Stimulated activated naive CD4-positive, alpha-beta T cell (primary cell): ENCODE results near the gene MAP4K3.
A peak's percentile ranks its signal among the peaks of the same experiment; 100 is the strongest.

Experiments
- DNase-seq, 6 experiments: peaks; one replicate each; lab custom pipeline; 2025; lab: John Stamatoyannopoulos, UW

The MAP4K3 gene

GRCh38 chr2:39436592-39437521 is at the start of gene MAP4K3:
Gene MAP4K3 (minus strand): TSS chr2:39437285. CDS start chr2:39436987, 298 bp downstream.
- DNase-seq = peak; percentile 26 to 72 (median 60)

GRCh38 chr2:39486071-39486470 is 49.0 kb upstream of the MAP4K3 start:
- no peak for DNase-seq

GRCh38 chr2:39484620-39485495 is 47.8 kb upstream of the MAP4K3 start:
- DNase-seq = no peak

GRCh38 chr2:39484206-39484605 is 47.1 kb upstream of the MAP4K3 start:
- DNase-seq = no peak

GRCh38 chr2:39483534-39483933 is 46.4 kb upstream of the MAP4K3 start:
- no peak for DNase-seq

- no peak for DNase-seq
These were observed 44.5 kb upstream of the MAP4K3 start for GRCh38 chr2:39481611-39482010.

GRCh38 chr2:39479696-39480095 is 42.6 kb upstream of the MAP4K3 start:
- DNase-seq = no peak

GRCh38 chr2:39479053-39479670 is 42.1 kb upstream of the MAP4K3 start:
- DNase-seq = no peak

GRCh38 chr2:39476524-39476923 is 39.4 kb upstream of the MAP4K3 start:
- DNase-seq = no peak

- DNase-seq = no peak
These were observed 37.9 kb upstream of the MAP4K3 start for GRCh38 chr2:39475006-39475405.

GRCh38 chr2:39470580-39470979 is 33.5 kb upstream of the MAP4K3 start:
- no peak for DNase-seq

- no peak for DNase-seq
These were observed 32.7 kb upstream of the MAP4K3 start for GRCh38 chr2:39469807-39470206.

GRCh38 chr2:39468579-39469451 is 31.7 kb upstream of the MAP4K3 start:
- DNase-seq = no peak

- DNase-seq = no peak
These were observed 29.2 kb upstream of the MAP4K3 start for GRCh38 chr2:39466311-39466710.

GRCh38 chr2:39464864-39465263 is 27.8 kb upstream of the MAP4K3 start:
- DNase-seq = no peak

- DNase-seq = no peak
These were observed 18.7 kb upstream of the MAP4K3 start for GRCh38 chr2:39455826-39456225.

GRCh38 chr2:39452396-39452795 is 15.3 kb upstream of the MAP4K3 start:
- DNase-seq = no peak

- no peak for DNase-seq
These were observed 14.9 kb upstream of the MAP4K3 start for GRCh38 chr2:39451954-39452353.

- DNase-seq = no peak
These were observed 11.1 kb upstream of the MAP4K3 start for GRCh38 chr2:39448169-39448502.

GRCh38 chr2:39447266-39448168 is 10.4 kb upstream of the MAP4K3 start:
- DNase-seq = no peak
